GM21390 (cell line): ENCODE data around the gene RASAL2.
"Not testable (repeated sequence)": the region's sequence is repeated elsewhere in the genome, so short reads cannot be mapped to it uniquely, and the experiment has no call there.

ENCODE experiments used
- ATAC-seq: cut with Tn5 transposase; IDR thresholded peaks from one replicate; pipeline ENCODE4 v1.9.1; 2021; ENCODE audit not compliant: unreplicated experiment

RASAL2 gene

GRCh38 chr1:178066908-178067614, 26.8 kb upstream of the RASAL2 start:
- peak; percentile 98 for ATAC-seq

GRCh38 chr1:178071811-178072210, 22.1 kb upstream of the RASAL2 start:
- ATAC-seq: no peak

- no peak for ATAC-seq
Measured at GRCh38 chr1:178072326-178072725, 21.6 kb upstream of the RASAL2 start.

- ATAC-seq: no peak
Measured at GRCh38 chr1:178075333-178075732, 18.6 kb upstream of the RASAL2 start.

- ATAC-seq: no peak
Measured at GRCh38 chr1:178076607-178077006, 17.3 kb upstream of the RASAL2 start.

- no peak for ATAC-seq
Measured at GRCh38 chr1:178077917-178078316, 16.0 kb upstream of the RASAL2 start.

- no peak for ATAC-seq
Measured at GRCh38 chr1:178086294-178086693, 7.6 kb upstream of the RASAL2 start.

GRCh38 chr1:178086766-178087165, 7.1 kb upstream of the RASAL2 start:
- no peak for ATAC-seq

GRCh38 chr1:178088651-178089050, 5.3 kb upstream of the RASAL2 start:
- no peak for ATAC-seq

GRCh38 chr1:178091454-178091853, 2.5 kb upstream of the RASAL2 start:
- ATAC-seq: not testable (repeated sequence)

- ATAC-seq: no peak
Measured at GRCh38 chr1:178091986-178092745, 1.7 kb upstream of the RASAL2 start.

GRCh38 chr1:178092878-178093493, 918 bp upstream of the RASAL2 start:
- ATAC-seq: peak; percentile 8

- ATAC-seq: peak; percentile 85
Measured at GRCh38 chr1:178093494-178093950, 382 bp upstream of the RASAL2 start.

- no peak for ATAC-seq
Measured at GRCh38 chr1:178094739-178095645, 1.1 kb downstream of the RASAL2 start.

GRCh38 chr1:178096421-178096820, 2.5 kb downstream of the RASAL2 start:
- no peak for ATAC-seq

- ATAC-seq: no peak
Measured at GRCh38 chr1:178098262-178098661, 4.4 kb downstream of the RASAL2 start.

GRCh38 chr1:178101266-178101630, 7.3 kb downstream of the RASAL2 start:
- no peak for ATAC-seq

GRCh38 chr1:178101654-178102053, 7.8 kb downstream of the RASAL2 start:
- no peak for ATAC-seq

GRCh38 chr1:178102218-178102617, 8.3 kb downstream of the RASAL2 start:
- no peak for ATAC-seq

GRCh38 chr1:178107823-178108222, 13.9 kb downstream of the RASAL2 start:
- no peak for ATAC-seq
